Endodermal cell (in vitro differentiated cells): ENCODE results near the gene ITGA11. TPM values are rescaled to one million over a fixed set of nuclear protein-coding genes. Genes with fewer than 3 reads are reported as not detected.
A peak's percentile ranks its signal among the peaks of the same experiment; 100 is the strongest.

Source experiments
- DNase-seq: peaks from one replicate; pipeline ENCODE4 v3.0.0-alpha.2; 2017
- H3K27ac ChIP-seq: 2 replicates; pipeline ENCODE4 v1.5.1; 2013; ENCODE audit warnings: mild to moderate bottlenecking, low read depth, low read length, moderate library complexity
- H3K27me3 ChIP-seq: 2 replicates; pipeline ENCODE4 v1.6.1; 2013; ENCODE audit warnings: mild to moderate bottlenecking, low read length, moderate library complexity; ENCODE audit not compliant: insufficient read depth, control insufficient read depth, poor library complexity, severe bottlenecking
- H3K36me3 ChIP-seq: 2 replicates; pipeline ENCODE4 v1.7.0; 2013; ENCODE audit warnings: mild to moderate bottlenecking, low read length, moderate library complexity; ENCODE audit not compliant: control insufficient read depth, insufficient read depth
- H3K4me1 ChIP-seq: one replicate; pipeline ENCODE4 v1.7.0; 2013; ENCODE audit warnings: low read length; ENCODE audit not compliant: control insufficient read depth, insufficient read depth
- H3K4me3 ChIP-seq: 2 replicates; pipeline ENCODE4 v1.5.1; 2013; ENCODE audit warnings: mild to moderate bottlenecking, low read length, moderate library complexity
- H3K9ac ChIP-seq: 2 replicates; pipeline ENCODE4 v1.6.1; 2013; ENCODE audit warnings: mild to moderate bottlenecking, low read length, moderate library complexity; ENCODE audit not compliant: poor library complexity, severe bottlenecking; ENCODE audit errors: extremely low read depth
- H3K9me3 ChIP-seq: 2 replicates; pipeline ENCODE4 v1.6.1; 2013; ENCODE audit warnings: mild to moderate bottlenecking, low read length, moderate library complexity; ENCODE audit not compliant: control insufficient read depth
- H3K27ac Mint-ChIP-seq: 2 replicates; pipeline ENCODE4 v1.8.0; 2020; ENCODE audit warnings: mixed read lengths
- H3K27me3 Mint-ChIP-seq: 2 replicates; pipeline ENCODE4 v1.8.0; 2021; ENCODE audit warnings: mild to moderate bottlenecking, mixed read lengths; ENCODE audit not compliant: insufficient read depth
- H3K36me3 Mint-ChIP-seq: 2 replicates; pipeline ENCODE4 v1.8.0; 2020; ENCODE audit warnings: low read depth, mixed read lengths
- H3K4me1 Mint-ChIP-seq: 2 replicates; pipeline ENCODE4 v1.8.0; 2020; ENCODE audit warnings: mixed read lengths
- H3K4me3 Mint-ChIP-seq: 2 replicates; pipeline ENCODE4 v1.8.0; 2020; ENCODE audit warnings: mild to moderate bottlenecking, moderate library complexity, mixed read lengths
- H3K9me3 Mint-ChIP-seq: 2 replicates; pipeline ENCODE4 v1.8.0; 2020; ENCODE audit warnings: mild to moderate bottlenecking, mixed read lengths
- CTCF ChIP-seq: fragments of 200-600 bp; sonication (generic); conservative IDR thresholded peaks from 2 replicates; pipeline ENCODE4 v1.5.0; 2021; ENCODE audit warnings: antibody characterized with exemption, mild to moderate bottlenecking
- WGBS, 2 experiments: methylation state at CpG; one replicate each; pipeline versions ENCODE4 v1.1.5 to v1.1.7; 2013; ENCODE audit warnings: missing lambda C conversion rate in 2 of 2, mixed read lengths in 1 of 2; ENCODE audit not compliant: insufficient coverage in 1 of 2, insufficient read length in 1 of 2; 5-methylcytosine and 5-hydroxymethylcytosine counted together
- total RNA-seq, 2 donors: library from RNA; stranded (reverse); fragmentation: NEBNext Ultra II Directional in 1 of 2; extraction: Animal tissue kit (Norgen Biotek cat#: 25700) in 1 of 2; gene quantifications; 2 replicates in 1 of 2; 3 replicates in 1 of 2; pipeline ENCODE4 v1.2.1, GENCODE V29; 2021

ITGA11 gene
- total RNA-seq, 2 donors from 2014 or later: 0.35 to 1.4 TPM

GRCh38 chr15:68432441-68433064, 590 bp upstream of the ITGA11 start:
- DNase-seq: no peak
- no peaks in the 10 kb centered on the region for H3K4me1 ChIP-seq
- Mint-ChIP-seq H3K27ac (no peak overlapping the region), H3K9me3 (no peaks in the 10 kb centered on the region), H3K4me1 (peaks cover 10% of the 10 kb centered on the region), H3K36me3 (no peaks in the 10 kb centered on the region), H3K4me3 (peak overlapping the region; percentile 49), H3K27me3 (peaks cover 86% of the 10 kb centered on the region)
- H3K9ac ChIP-seq: no peak overlapping the region
- 59 to 77% methylated on average over 4 to 13 of the region's 13 CpGs for WGBS, 2 experiments
- H3K27ac ChIP-seq: no peak overlapping the region
- TF ChIP-seq CTCF: no peak
- peak overlapping the region; percentile 82 for H3K4me3 ChIP-seq
- no peaks in the 10 kb centered on the region for H3K9me3 ChIP-seq
- H3K36me3 ChIP-seq: no peaks in the 10 kb centered on the region
- peaks cover 73% of the 10 kb centered on the region for H3K27me3 ChIP-seq

- Histone ChIP-seq H3K4me3 (peak overlapping the region; percentile 82), H3K9ac (no peak overlapping the region), H3K9me3 (no peaks in the 10 kb centered on the region), H3K4me1 (no peaks in the 10 kb centered on the region), H3K27me3 (peaks cover 75% of the 10 kb centered on the region), H3K36me3 (no peaks in the 10 kb centered on the region), H3K27ac (no peak overlapping the region)
- TF ChIP-seq CTCF: no peak
- peak overlapping the region; percentile 49 for H3K4me3 Mint-ChIP-seq
- H3K27ac Mint-ChIP-seq: no peak overlapping the region
- no peaks in the 10 kb centered on the region for H3K9me3 Mint-ChIP-seq
- 10 to 12% methylated on average over 24 to 69 of the region's 69 CpGs for WGBS, 2 experiments
- no peaks in the 10 kb centered on the region for H3K36me3 Mint-ChIP-seq
- H3K4me1 Mint-ChIP-seq: peaks cover 10% of the 10 kb centered on the region
- DNase-seq: peak; percentile 78
- peaks cover 83% of the 10 kb centered on the region for H3K27me3 Mint-ChIP-seq
Measured at GRCh38 chr15:68431037-68431791, 749 bp downstream of the ITGA11 start.

- DNase-seq: peak; percentile 40
- no peak for TF ChIP-seq CTCF
- Mint-ChIP-seq H3K4me3 (peak overlapping the region; percentile 49), H3K4me1 (peaks cover 10% of the 10 kb centered on the region), H3K27ac (no peak overlapping the region), H3K27me3 (peaks cover 77% of the 10 kb centered on the region), H3K9me3 (no peaks in the 10 kb centered on the region), H3K36me3 (no peaks in the 10 kb centered on the region)
- Histone ChIP-seq H3K36me3 (no peaks in the 10 kb centered on the region), H3K4me1 (no peaks in the 10 kb centered on the region), H3K9me3 (no peaks in the 10 kb centered on the region), H3K9ac (no peak overlapping the region), H3K27ac (no peak overlapping the region), H3K4me3 (no peak overlapping the region), H3K27me3 (peaks cover 75% of the 10 kb centered on the region)
- 75 to 87% methylated on average over 5 to 12 of the region's 12 CpGs for WGBS, 2 experiments
Measured at GRCh38 chr15:68430471-68431036, 1.4 kb downstream of the ITGA11 start.
